GM12878 (cell line): ENCODE results near the gene RPGRIP1L. TPM values are rescaled to one million over a fixed set of nuclear protein-coding genes. Genes with fewer than 3 reads are reported as not detected.

ENCODE experiments used
- ATAC-seq: fragments of 200-7000 bp; cut with Tn5 transposase; 3 replicates; pipeline ENCODE4 v1.9.1; 2020; ENCODE audit warnings: mild to moderate bottlenecking, moderate library complexity
- BruUV-seq: library from RNA; stranded (reverse); fragments of 400-500 nt; replicated peaks from 2 replicates; lab custom pipeline; 2021; lab: Mats Ljungman, UMichigan
- CTCF ChIA-PET: fragments of 300-600 bp; sonication (Branson Sonifier 250); formaldehyde crosslinking; extraction: SDS; loops from one replicate; lab custom pipeline; 2021; ENCODE audit warnings: inconsistent platforms; lab: Yijun Ruan, JAX
- POLR2A ChIA-PET: fragments of 350-600 bp; formaldehyde crosslinking; extraction: SDS; loops from one replicate; lab custom pipeline; 2021; ENCODE audit warnings: inconsistent platforms; lab: Charles Lee
- RAD21 ChIA-PET: fragments of 300-600 bp; sonication (Branson Sonifier 250); formaldehyde crosslinking; loops from one replicate; lab custom pipeline; 2023; ENCODE audit warnings: antibody characterized with exemption; ENCODE audit not compliant: unreplicated experiment; lab: Charles Lee
- SMC1A ChIA-PET: fragments of 300-600 bp; sonication (Branson Sonifier 250); formaldehyde crosslinking; loops from one replicate; lab custom pipeline; 2023; ENCODE audit not compliant: unreplicated experiment, uncharacterized antibody; lab: Charles Lee
- DNase-seq: peaks from one replicate; pipeline ENCODE4 v3.0.0-alpha.2; 2011; ENCODE audit warnings: low read depth, low spot score
- FAIRE-seq: peaks from 3 replicates; lab custom pipeline; 2011; peaks lifted over from hg19 to GRCh38; lab: Jason Lieb, UNC
- H2AFZ ChIP-seq: 2 replicates; pipeline ENCODE4 v1.6.0; 2011; ENCODE audit warnings: low read depth, low read length, control low read depth; ENCODE audit not compliant: control insufficient read depth
- H3K27ac ChIP-seq: 2 replicates; pipeline ENCODE4 v1.5.1; 2011; ENCODE audit warnings: control low read depth; ENCODE audit not compliant: control insufficient read depth, insufficient read depth
- H3K27me3 ChIP-seq, 2 experiments: replicated peaks in 1 of 2; 2 replicates each; pipeline versions ENCODE4 v1.6.0 to v1.6.1; 2011; ENCODE audit warnings: low read length in 1 of 2; ENCODE audit not compliant: control insufficient read depth in 2 of 2, insufficient read depth in 2 of 2
- H3K36me3 ChIP-seq, 2 experiments: 2 replicates each; pipeline ENCODE4 v1.5.1; 2011; ENCODE audit warnings: low read length in 1 of 2; ENCODE audit not compliant: control insufficient read depth in 2 of 2, insufficient read depth in 2 of 2
- H3K4me1 ChIP-seq: 2 replicates; pipeline ENCODE4 v1.6.1; 2011; ENCODE audit warnings: mild to moderate bottlenecking, low read length, moderate library complexity, mixed read lengths; ENCODE audit not compliant: control insufficient read depth, insufficient read depth
- H3K4me2 ChIP-seq: 2 replicates; pipeline ENCODE4 v1.6.0; 2011; ENCODE audit warnings: control low read depth; ENCODE audit not compliant: control insufficient read depth, insufficient read depth
- H3K4me3 ChIP-seq: fragments of 200-600 bp; sonication (generic); 2 replicates; pipeline ENCODE4 v1.5.1; 2016
- H3K79me2 ChIP-seq: 2 replicates; pipeline ENCODE4 v1.6.0; 2011; ENCODE audit warnings: low read length; ENCODE audit not compliant: control insufficient read depth, insufficient read depth
- H3K9ac ChIP-seq: 2 replicates; pipeline ENCODE4 v1.8.0; 2011; ENCODE audit warnings: low read length, control low read depth, mixed read lengths; ENCODE audit not compliant: control insufficient read depth, insufficient read depth
- H3K9me3 ChIP-seq: replicated peaks from 3 replicates; pipeline ENCODE4 v1.5.1; 2011; ENCODE audit warnings: mild to moderate bottlenecking, low read length; ENCODE audit not compliant: control insufficient read depth, insufficient read depth
- H4K20me1 ChIP-seq: 2 replicates; pipeline ENCODE4 v1.6.0; 2011; ENCODE audit not compliant: control insufficient read depth, insufficient read depth
- MYC ChIP-seq: IDR thresholded peaks from 2 replicates; pipeline ENCODE4 v1.6.1; 2011; ENCODE audit warnings: mild to moderate bottlenecking, low read length, moderate library complexity, inconsistent platforms; ENCODE audit not compliant: insufficient read depth, insufficient replicate concordance, insufficient read length, severe bottlenecking
- RB1 ChIP-seq: fragments of 450-650 bp; formaldehyde crosslinking; IDR thresholded peaks from 2 replicates; pipeline ENCODE4 v1.6.1; 2017; ENCODE audit warnings: mild to moderate bottlenecking, borderline replicate concordance
- REST ChIP-seq: IDR thresholded peaks from 2 replicates; pipeline ENCODE4 v1.6.1; 2012; ENCODE audit warnings: mild to moderate bottlenecking, low read depth, low read length
- SPI1 ChIP-seq: IDR thresholded peaks from 2 replicates; pipeline ENCODE4 v1.6.1; 2011; ENCODE audit warnings: low read depth, mild to moderate bottlenecking, low read length, moderate library complexity, borderline replicate concordance; ENCODE audit not compliant: insufficient read depth
- STAT1 ChIP-seq: fragments of 450-650 bp; conservative IDR thresholded peaks from 2 replicates; pipeline ENCODE4 v1.6.1; 2014; ENCODE audit warnings: antibody characterized with exemption, mild to moderate bottlenecking
- STAT3 ChIP-seq: IDR thresholded peaks from 2 replicates; pipeline ENCODE4 v1.6.1; 2011; ENCODE audit warnings: low read depth, low read length, improper control_type of control experiment
- WGBS: methylation state at CpG from one replicate; pipeline ENCODE4 v1.1.6; 2016; ENCODE audit warnings: low lambda C conversion rate; ENCODE audit not compliant: insufficient replicate concordance, insufficient coverage; ENCODE audit errors: missing lambda C conversion rate; 5-methylcytosine and 5-hydroxymethylcytosine counted together
- in situ Hi-C: fragments of 300-500 bp; cut with MboI; formaldehyde crosslinking; loops from 9 replicates; pipeline ENCODE4 v1.14.3; 2018; ENCODE audit warnings: mixed read lengths
- intact Hi-C: fragments of 100-400 bp; cut with micrococcal nuclease; formaldehyde crosslinking; loops from one replicate; pipeline ENCODE4 v1.14.2; 2022; ENCODE audit not compliant: unreplicated experiment
- polyA plus RNA-seq, 11 experiments: library from polyadenylated mRNA; depleted of rRNA in 4 of 11; unstranded in 6 of 11; stranded (reverse) in 5 of 11; fragments of >200 nt; fragmentation: Nextera tagmentation in 4 of 11; fragmentation: Illumina TruSeq in 1 of 11; extraction: Ambion mirVana in 4 of 11; extraction: Trizol in 1 of 11; gene quantifications; 1 replicate in 1 of 11; 2 replicates in 10 of 11; pipeline versions ENCODE4 v1.2.1 to v1.2.3, GENCODE V29; 2011 to 2016; ENCODE audit warnings: inconsistent platforms in 2 of 11, missing spikeins in 2 of 11, low read depth in 1 of 11
- total RNA-seq, 4 experiments: library from RNA; depleted of rRNA in 3 of 4; stranded (reverse); fragments of >200 nt in 3 of 4; fragmentation: Illumina TruSeq in 1 of 4; extraction: Trizol in 1 of 4; gene quantifications; 2 replicates each; pipeline versions ENCODE4 v1.2.1 to v1.2.3, GENCODE V29; 2013 to 2021

RPGRIP1L gene
- total and polyA plus RNA-seq, 10 of the 15 experiments (the other 5 are each of a cell fraction or from before 2014, with no cell fraction given): 3.5 to 9.6 (median 4.4) TPM

DNA sequence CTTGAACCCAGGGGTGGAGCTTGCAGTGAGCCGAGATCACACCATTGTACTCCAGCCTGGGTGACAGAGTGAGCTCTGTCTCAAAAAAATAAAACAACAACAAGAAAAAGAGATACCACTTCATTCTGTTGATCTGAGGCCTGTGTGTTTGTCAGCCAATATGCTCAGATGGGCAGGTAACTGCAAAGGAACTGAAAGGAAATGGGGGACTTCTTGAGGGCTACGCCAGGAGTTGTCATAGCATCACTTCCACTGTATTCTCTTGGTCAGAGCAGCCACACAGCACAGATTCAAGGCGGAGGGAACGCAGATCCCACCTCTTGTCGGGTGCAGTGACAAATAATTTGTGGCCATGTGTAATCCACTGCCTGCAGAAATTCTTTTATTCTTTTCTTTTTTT, 126.8 kb downstream of the RPGRIP1L start:
- in situ Hi-C loops: no loop called here
- RAD21 ChIA-PET: no interaction called here
- FAIRE-seq: no peak

More for the DNA sequence above, 126.8 kb downstream of the RPGRIP1L start:
- Histone ChIP-seq H2AFZ (no peak overlapping the region), H3K4me2 (no peak overlapping the region), H3K4me3 (no peak overlapping the region), H3K9me3 (peaks cover 2% of the 10 kb centered on the region; the same call in 1 of the 3 replicates), H3K9ac (no peak overlapping the region), H3K4me1 (no peaks in the 10 kb centered on the region), H3K79me2 (no peaks in the 10 kb centered on the region), H3K27ac (no peak overlapping the region), H4K20me1 (no peaks in the 10 kb centered on the region), H3K27me3 (no peaks in the 10 kb centered on the region), H3K36me3 (no peaks in the 10 kb centered on the region)
- ChIA-PET POLR2A (interaction anchor here (0.7 kb wide), 1 partner anchor 479 kb away, joined by 5 read pairs; no protein-coding TSS in a partner anchor), SMC1A (no interaction called here), CTCF (no interaction called here)
- TF ChIP-seq SPI1: peak; percentile 16; the same call in 1 of the 2 replicates
- TF ChIP-seq STAT1: no peak
- TF ChIP-seq RB1: no peak
- no peak for TF ChIP-seq STAT3
- no peak for TF ChIP-seq REST
- no peak for TF ChIP-seq MYC
- ATAC-seq: peak; percentile 54
- DNase-seq: no peak
- intact Hi-C loops: no loop called here
- no TSS peak for BruUV-seq
- 48% methylated on average over 5 of the region's 5 CpGs for WGBS
